ENCODE results near the gene RABGAP1L.

- TF ChIP-seq CTCF (IDR thresholded peaks at IDR 0.05; ENCODE audit: insufficient read depth, low read length, poor library complexity, severe bottlenecking) (no peak), EZH2phosphoT487 (conservative IDR thresholded peaks at IDR 0.05; ENCODE audit: low read length) (no peak)
Measured at GRCh38 chr1:174118751-174119150, 40.6 kb upstream of the RABGAP1L start.
